Osteoblast (primary cell): ENCODE measurements around the gene CBR4. TPM values are rescaled to one million over a fixed set of nuclear protein-coding genes. Genes with fewer than 3 reads are reported as not detected.

Experiments used
- DNase-seq: peaks from one replicate; pipeline ENCODE4 v3.0.0; 2011; ENCODE audit warnings: low spot score, mixed read lengths; ENCODE audit not compliant: insufficient read length; ENCODE audit errors: missing footprints
- H2AFZ ChIP-seq: 2 replicates; pipeline ENCODE4 v1.6.0; 2011; ENCODE audit warnings: mild to moderate bottlenecking, low read length
- H3K27ac ChIP-seq: 2 replicates; pipeline ENCODE4 v1.5.1; 2011; ENCODE audit warnings: mild to moderate bottlenecking, low read depth, low read length, moderate library complexity
- H3K27me3 ChIP-seq: 2 replicates; pipeline ENCODE4 v1.6.0; 2012; ENCODE audit warnings: mild to moderate bottlenecking, control low read depth, inconsistent platforms, low read length, moderate library complexity; ENCODE audit not compliant: insufficient read depth
- H3K36me3 ChIP-seq: 2 replicates; pipeline ENCODE4 v1.5.1; 2011; ENCODE audit warnings: mild to moderate bottlenecking, low read length, control low read depth, moderate library complexity; ENCODE audit not compliant: insufficient read depth
- H3K4me1 ChIP-seq: 2 replicates; pipeline ENCODE4 v1.5.1; 2011; ENCODE audit warnings: mild to moderate bottlenecking, low read length, control low read depth, moderate library complexity; ENCODE audit not compliant: insufficient read depth
- H3K4me2 ChIP-seq: 2 replicates; pipeline ENCODE4 v1.6.0; 2011; ENCODE audit warnings: mild to moderate bottlenecking, low read length; ENCODE audit not compliant: insufficient read depth
- H3K4me3 ChIP-seq: fragments of 200-600 bp; sonication (generic); 3 replicates; pipeline ENCODE4 v1.5.1; 2012; ENCODE audit warnings: mild to moderate bottlenecking, low read length, inconsistent platforms; ENCODE audit not compliant: insufficient read depth
- H3K79me2 ChIP-seq: 2 replicates; pipeline ENCODE4 v1.6.0; 2012; ENCODE audit warnings: mild to moderate bottlenecking, low read length, control low read depth, inconsistent platforms; ENCODE audit not compliant: insufficient read depth
- H3K9me3 ChIP-seq: 2 replicates; pipeline ENCODE4 v1.5.1; 2011; ENCODE audit warnings: low read depth, low read length, control low read depth
- H4K20me1 ChIP-seq: 2 replicates; pipeline ENCODE4 v1.6.0; 2012; ENCODE audit warnings: mild to moderate bottlenecking, low read length, control low read depth; ENCODE audit not compliant: insufficient read depth
- total RNA-seq: library from RNA; depleted of rRNA; stranded (reverse); fragments of >200 nt; gene quantifications from 2 replicates; pipeline ENCODE4 v1.2.3, GENCODE V29; 2012
- TF ChIP-seq, protein P1 (sequence below): IDR thresholded peaks from 2 replicates; pipeline ENCODE4 v1.5.1; 2011; ENCODE audit warnings: mild to moderate bottlenecking, low read depth, low read length, moderate library complexity; ENCODE audit errors: extremely low read depth

CBR4 gene
- total RNA-seq, 1 donor = 19.2 TPM

DNA sequence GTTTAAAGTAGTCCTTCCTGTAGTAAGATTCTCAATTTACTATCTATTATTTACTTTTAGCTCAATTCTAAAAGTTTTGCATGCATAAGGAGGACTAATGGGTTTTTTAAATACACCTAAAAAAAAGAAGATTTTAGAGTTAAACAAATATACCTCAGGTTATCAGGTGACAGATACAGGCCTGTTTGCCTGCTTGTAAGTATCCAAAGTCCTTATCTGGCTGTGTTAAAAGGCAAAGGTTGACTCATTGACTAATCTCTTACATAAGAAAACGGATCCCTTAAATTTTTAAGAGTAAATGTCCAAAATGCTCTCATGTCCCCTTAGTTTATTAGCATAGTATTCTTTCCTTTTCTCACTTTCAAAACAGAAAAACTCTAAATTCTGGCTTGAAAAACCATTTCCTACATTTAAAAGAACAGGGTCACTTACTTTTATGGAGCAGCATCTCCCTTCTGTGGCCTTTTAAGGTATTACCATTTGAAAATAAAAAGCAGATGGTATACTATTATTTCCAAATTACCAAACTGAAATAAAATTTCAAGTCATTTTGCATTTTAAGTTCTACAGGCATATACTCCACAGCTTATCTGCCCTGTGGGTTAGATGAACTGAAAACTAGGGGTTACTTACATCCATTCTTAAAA, 4.5 kb downstream of the CBR4 start:
- H2AFZ ChIP-seq = no peak overlapping the region
- peaks cover 22% of the 10 kb centered on the region for H3K79me2 ChIP-seq
- H3K27me3 ChIP-seq = no peaks in the 10 kb centered on the region
- H3K4me1 ChIP-seq = peaks cover 18% of the 10 kb centered on the region
- TF ChIP-seq, protein P1, sequence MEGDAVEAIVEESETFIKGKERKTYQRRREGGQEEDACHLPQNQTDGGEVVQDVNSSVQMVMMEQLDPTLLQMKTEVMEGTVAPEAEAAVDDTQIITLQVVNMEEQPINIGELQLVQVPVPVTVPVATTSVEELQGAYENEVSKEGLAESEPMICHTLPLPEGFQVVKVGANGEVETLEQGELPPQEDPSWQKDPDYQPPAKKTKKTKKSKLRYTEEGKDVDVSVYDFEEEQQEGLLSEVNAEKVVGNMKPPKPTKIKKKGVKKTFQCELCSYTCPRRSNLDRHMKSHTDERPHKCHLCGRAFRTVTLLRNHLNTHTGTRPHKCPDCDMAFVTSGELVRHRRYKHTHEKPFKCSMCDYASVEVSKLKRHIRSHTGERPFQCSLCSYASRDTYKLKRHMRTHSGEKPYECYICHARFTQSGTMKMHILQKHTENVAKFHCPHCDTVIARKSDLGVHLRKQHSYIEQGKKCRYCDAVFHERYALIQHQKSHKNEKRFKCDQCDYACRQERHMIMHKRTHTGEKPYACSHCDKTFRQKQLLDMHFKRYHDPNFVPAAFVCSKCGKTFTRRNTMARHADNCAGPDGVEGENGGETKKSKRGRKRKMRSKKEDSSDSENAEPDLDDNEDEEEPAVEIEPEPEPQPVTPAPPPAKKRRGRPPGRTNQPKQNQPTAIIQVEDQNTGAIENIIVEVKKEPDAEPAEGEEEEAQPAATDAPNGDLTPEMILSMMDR = peak; percentile 59
- H3K36me3 ChIP-seq = peaks cover 24% of the 10 kb centered on the region
- H4K20me1 ChIP-seq = no peaks in the 10 kb centered on the region
- no peak for DNase-seq
- H3K9me3 ChIP-seq = no peaks in the 10 kb centered on the region
- no peak overlapping the region for H3K4me3 ChIP-seq
- peak overlapping the region; percentile 5 for H3K27ac ChIP-seq
- H3K4me2 ChIP-seq = no peak overlapping the region

DNA sequence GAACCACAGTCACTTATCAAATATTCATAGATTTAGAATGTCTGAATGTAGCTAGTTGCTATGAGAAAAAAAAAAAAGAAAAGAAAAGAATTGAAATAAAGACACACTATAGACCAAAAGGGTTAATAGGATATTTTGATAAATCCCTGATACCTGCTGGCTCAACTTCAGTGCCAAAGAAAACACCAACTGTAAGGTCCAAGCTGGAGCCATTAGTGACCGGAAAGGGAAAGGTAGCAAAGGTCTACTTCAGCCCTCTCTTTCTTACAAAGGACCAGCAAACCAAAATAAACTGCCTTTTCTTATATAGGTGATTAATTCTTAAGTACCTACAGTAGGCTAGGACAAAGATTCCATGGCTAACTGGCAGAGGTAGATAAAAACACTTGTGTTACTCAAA, 9.7 kb downstream of the CBR4 start:
- no peak for DNase-seq
- Histone ChIP-seq H3K79me2 (no peaks in the 10 kb centered on the region), H2AFZ (no peak overlapping the region), H3K27me3 (no peaks in the 10 kb centered on the region), H3K36me3 (peaks cover 27% of the 10 kb centered on the region), H3K4me2 (no peak overlapping the region), H3K4me3 (no peak overlapping the region), H3K9me3 (no peaks in the 10 kb centered on the region), H3K27ac (no peak overlapping the region), H4K20me1 (no peaks in the 10 kb centered on the region), H3K4me1 (no peaks in the 10 kb centered on the region)
- TF ChIP-seq, protein P1 = no peak

DNA sequence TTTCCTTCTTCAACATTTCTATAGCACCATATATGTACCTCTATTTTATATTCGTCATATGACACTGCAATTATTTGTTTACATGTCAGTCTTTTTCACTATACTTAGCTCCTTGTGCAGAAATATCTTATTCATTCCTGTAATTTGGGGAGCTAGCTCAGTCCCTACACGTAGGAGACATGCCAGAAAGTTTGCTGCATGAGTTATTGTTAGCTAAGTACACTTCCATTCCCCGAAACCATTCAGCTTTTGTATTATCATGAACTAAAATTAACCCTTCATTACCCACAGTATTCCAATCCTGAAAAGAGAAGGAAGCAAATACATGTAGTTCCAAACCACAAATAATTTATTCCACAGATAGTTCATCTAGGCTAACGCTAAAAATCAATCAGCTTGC, 10.2 kb downstream of the CBR4 start:
- Histone ChIP-seq H3K79me2 (no peaks in the 10 kb centered on the region), H3K9me3 (no peaks in the 10 kb centered on the region), H3K36me3 (peaks cover 27% of the 10 kb centered on the region), H3K4me2 (no peak overlapping the region), H2AFZ (no peak overlapping the region), H3K27ac (no peak overlapping the region), H3K4me3 (no peak overlapping the region), H4K20me1 (no peaks in the 10 kb centered on the region), H3K4me1 (no peaks in the 10 kb centered on the region), H3K27me3 (no peaks in the 10 kb centered on the region)
- TF ChIP-seq, protein P1 = no peak
- DNase-seq = no peak

DNA sequence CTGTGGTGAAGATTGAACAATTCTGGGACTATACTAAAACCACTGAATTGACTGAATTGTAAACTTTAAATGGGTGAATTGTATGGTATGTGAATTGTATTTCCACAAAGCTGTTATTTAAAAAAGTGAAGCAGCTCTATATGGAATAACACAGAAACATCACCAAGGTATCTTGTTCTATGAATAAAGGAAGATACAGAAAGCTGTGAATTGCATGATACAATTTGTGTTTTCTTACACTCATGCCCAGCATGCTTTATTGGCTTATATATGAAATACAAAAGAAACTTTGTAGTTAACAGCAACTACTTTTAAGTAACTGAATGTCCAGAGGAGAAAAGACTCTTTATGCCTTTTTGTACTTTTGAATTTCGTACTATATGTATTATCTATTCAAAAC, 11.5 kb downstream of the CBR4 start:
- no peak overlapping the region for H3K27ac ChIP-seq
- no peaks in the 10 kb centered on the region for H3K27me3 ChIP-seq
- H3K79me2 ChIP-seq = no peaks in the 10 kb centered on the region
- no peaks in the 10 kb centered on the region for H4K20me1 ChIP-seq
- TF ChIP-seq, protein P1 = no peak
- no peak overlapping the region for H3K4me2 ChIP-seq
- peaks cover 6% of the 10 kb centered on the region for H3K4me1 ChIP-seq
- H3K36me3 ChIP-seq = peaks cover 27% of the 10 kb centered on the region
- H3K4me3 ChIP-seq = no peak overlapping the region
- DNase-seq = no peak
- H3K9me3 ChIP-seq = no peaks in the 10 kb centered on the region
- no peak overlapping the region for H2AFZ ChIP-seq
